ENCODE data around the gene ATP6V1G3.
"Not testable (repeated sequence)": the region's sequence is repeated elsewhere in the genome, so short reads cannot be mapped to it uniquely, and the experiment has no call there.

Gene ATP6V1G3

DNA sequence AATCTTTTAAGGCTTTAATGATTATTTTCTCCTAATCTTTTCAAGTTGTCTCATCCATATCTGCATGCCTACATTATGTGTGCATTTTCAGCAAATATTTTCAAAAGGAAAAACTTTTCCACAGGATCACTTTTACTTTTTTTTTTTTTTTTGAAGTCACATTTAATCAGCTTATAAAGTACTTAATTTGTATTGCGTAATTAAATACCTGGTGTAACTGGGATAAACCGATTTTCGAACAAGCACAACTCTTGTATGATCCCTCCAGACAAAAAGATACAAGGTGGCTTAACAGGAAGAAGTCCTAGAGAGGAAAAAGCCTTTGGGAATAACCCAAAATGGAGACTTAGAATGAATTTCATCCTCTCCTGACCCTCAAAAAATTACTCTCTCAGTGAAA, 1.3 kb upstream of the ATP6V1G3 start:
- DNase-seq, result no peak

GRCh38 chr1:198538579-198539364, 1.7 kb downstream of the ATP6V1G3 start:
- DNase-seq, result no peak

GRCh38 chr1:198535631-198536030, 4.8 kb downstream of the ATP6V1G3 start:
- DNase-seq, result no peak

GRCh38 chr1:198534548-198535418, 5.7 kb downstream of the ATP6V1G3 start:
- DNase-seq, result no peak

- peak; percentile 29 for DNase-seq
Measured at GRCh38 chr1:198531891-198532290, 8.6 kb downstream of the ATP6V1G3 start.

GRCh38 chr1:198530953-198531352, 9.5 kb downstream of the ATP6V1G3 start:
- peak; percentile 41 for DNase-seq

DNA sequence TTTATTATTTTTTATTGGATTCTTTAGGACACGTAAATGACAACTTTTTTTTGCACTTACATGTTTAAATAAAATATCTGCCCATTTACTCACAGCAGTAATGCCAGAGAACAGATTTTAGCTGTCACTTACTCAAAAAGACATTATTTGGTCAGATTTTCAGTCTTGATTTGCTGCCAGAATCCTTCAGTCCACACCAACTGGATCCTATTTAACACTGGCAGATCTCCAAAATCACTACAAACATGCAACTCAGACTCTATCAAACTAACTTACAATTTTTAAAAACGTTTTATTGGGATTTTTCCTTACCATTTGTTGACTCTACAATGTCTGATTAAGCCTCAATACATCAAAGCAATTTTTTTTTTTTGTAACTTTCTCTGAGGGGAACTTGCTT, 11.1 kb downstream of the ATP6V1G3 start:
- DNase-seq, result peak; percentile 11

DNA sequence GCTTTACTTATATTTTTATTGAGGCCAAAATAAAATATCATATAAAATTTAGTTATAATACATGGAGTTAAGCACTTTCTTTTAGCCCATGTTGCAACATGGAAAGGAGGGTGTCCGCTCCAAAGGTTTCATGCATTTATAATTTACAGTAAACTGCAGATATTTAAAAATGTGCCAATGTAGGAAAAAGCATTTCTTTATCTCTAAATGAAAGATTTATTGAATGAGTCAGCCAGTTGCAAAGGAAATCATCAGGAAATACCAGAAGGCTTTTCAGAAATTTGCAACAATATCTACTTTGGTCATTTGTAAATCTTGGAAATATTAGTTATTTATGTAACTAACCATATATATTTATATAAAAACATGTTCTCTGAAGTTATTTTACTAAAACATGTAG, 12.1 kb downstream of the ATP6V1G3 start:
- DNase-seq, result no peak

DNA sequence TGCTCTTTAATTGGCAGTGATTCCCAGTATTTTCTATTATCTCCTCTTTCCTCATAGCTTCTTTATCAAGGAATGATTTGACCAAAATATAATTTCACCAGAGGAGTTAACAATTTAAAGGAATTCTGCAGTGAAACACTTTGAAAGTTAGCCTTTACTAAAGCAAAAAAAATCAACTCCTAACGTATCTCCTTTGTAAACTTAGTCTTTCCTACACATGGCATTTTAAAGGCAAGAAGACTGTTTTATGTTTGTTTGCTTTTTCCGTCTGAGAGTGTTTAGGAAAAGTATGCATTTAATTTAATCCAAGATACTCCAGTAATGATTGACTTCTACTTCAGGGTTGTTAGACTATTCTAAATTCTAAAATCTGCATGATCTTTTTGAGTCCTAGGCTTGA, 15.9 kb downstream of the ATP6V1G3 start:
- no peak for DNase-seq

- not testable (repeated sequence) for DNase-seq
Measured at GRCh38 chr1:198524127-198524526, 16.4 kb downstream of the ATP6V1G3 start.

DNA sequence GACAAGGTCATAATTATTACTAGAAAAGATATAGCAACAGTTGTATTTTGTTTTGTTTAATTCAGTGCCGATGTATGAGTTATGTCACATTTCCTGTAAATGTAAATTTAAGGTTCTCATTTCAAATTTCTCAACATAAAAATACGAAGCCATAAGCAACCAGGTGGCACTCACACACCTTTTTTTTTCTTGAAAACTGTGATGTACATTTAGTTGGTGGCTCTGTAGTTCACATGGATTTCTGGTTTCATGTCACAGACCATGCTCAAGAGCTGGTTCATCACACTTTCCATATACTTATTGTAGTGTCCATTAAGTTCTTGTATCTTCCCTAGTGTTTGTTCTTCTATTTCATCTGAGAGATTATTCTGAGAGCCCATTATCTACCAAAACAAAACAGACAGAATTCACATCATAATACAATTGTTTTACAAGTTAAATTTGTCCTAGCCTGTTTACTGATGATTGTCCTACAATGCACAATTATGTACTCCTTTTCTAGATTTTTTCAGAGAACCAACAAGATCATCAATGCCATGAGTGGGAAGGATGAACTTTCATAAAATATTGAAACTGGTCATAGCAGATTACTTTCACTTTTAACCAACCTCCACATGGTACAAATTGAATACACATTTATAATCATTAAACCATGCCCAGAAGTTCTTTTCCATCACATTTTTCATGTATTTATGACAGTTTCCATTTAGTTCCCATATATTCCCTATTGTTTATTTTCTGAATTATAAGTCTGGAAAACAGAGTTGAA, 17.1 kb downstream of the ATP6V1G3 start:
- DNase-seq, result no peak

- no peak for DNase-seq
Measured at GRCh38 chr1:198520524-198521254, 19.8 kb downstream of the ATP6V1G3 start.

DNA sequence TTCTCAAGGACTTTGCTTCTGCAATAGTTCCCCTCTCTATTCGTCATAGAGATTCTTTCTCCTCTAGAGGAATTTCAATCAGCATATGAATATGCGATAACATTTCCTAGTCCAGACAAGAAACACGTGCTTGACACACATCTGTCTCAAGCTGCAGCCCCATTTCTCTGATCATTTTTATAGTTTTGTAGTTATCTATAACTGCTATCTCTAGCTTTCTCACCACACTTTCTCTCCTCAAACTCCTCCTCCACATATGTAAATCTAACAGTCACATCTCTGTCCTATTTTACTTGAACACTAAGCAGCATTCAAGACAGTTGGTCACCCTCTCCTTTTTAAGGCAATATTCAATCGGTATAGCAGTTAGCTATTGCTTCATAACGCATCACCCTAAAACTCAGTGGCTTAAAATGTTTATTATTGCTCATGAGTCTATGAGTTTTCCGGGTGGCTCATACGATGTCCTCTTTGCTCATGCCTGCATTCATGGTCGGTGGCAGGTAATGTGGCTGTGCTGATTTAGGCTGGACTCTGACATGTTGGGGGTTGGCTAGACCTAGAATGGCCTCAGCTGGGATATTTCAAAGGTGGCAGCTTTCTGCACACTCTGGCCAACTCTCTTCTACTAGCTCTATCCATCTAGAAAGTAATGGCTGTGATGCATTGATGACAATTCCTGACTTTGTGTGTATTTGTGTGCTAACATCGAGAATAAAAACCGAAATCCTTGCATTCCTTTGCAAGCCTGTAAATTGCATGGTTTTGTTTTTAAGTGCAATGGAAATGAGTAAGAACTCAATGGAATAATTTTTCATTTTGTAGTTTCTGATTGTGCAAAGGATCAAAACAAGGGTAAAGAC, 20.6 kb downstream of the ATP6V1G3 start:
- DNase-seq, result no peak

GRCh38 chr1:198517623-198518199, 22.8 kb downstream of the ATP6V1G3 start:
- DNase-seq, result no peak

- DNase-seq, result no peak
Measured at GRCh38 chr1:198500096-198500495, 40.4 kb downstream of the ATP6V1G3 start.

DNA sequence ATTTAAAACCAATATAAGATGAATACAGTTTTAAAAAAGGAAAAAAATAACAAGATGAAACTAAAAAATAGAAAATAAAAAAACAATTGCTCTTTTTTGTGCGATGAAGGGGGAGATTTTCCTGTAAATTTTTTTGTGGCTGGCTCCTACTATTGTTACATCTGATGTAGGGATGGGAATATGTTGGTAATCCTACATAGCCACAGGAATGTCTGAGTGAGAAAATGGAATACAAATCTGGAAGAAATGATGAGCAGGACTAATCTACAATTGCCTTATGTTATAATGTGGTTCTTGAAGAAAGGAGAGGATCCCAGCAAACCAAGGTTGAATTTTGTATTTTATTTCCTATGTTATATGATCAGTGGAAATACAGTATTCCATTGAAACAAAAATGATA, 40.9 kb downstream of the ATP6V1G3 start:
- no peak for DNase-seq

GRCh38 chr1:198498881-198499280, 41.6 kb downstream of the ATP6V1G3 start:
- no peak for DNase-seq

GRCh38 chr1:198498103-198498385, 42.4 kb downstream of the ATP6V1G3 start:
- no peak for DNase-seq

DNA sequence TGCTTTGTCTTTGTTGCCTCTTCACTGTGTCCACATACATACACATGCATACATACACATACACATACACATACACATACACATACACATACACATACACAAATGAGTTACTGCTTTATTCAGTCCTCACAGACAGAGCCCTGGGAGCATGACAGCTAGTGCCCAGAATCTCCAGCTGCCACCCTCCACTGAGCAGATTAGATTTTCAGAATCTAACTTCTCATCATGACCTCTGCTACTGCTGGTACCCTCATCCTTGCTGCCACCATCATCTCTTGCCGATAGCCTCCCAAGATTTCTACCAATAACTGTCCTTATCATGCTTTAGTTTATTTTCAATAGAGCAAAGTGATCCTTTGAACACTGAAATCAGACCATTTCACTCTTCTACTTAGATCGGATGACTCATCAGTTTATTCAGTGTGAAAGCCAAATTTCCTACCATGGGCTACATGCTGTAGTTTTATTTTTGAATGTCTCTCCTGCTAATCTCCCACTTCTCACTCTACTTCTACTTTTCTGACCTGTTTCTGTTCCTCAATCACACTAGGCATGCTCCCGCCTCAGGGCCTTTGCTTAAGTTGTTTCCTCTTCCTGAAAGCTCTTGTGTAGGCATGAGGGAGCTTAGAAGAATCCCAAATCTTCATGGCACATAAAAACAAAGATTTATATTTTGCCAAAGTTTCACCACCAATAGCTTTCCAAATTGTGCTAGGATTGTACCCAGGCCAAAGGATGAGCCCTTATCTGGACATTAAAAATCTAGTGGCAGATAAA, 43.0 kb downstream of the ATP6V1G3 start:
- DNase-seq, result no peak
